ENCODE results near the gene C11orf71. TPM values are rescaled to one million over a fixed set of nuclear protein-coding genes. Genes with fewer than 3 reads are reported as not detected.
A peak's percentile ranks its signal among the peaks of the same experiment; 100 is the strongest.

Gene C11orf71
- total and polyA plus RNA-seq, 9 of the 15 experiments (the other 6 are each of a cell fraction or from before 2014, with no cell fraction given), result 2.9 to 15.1 (median 9.1) TPM

DNA sequence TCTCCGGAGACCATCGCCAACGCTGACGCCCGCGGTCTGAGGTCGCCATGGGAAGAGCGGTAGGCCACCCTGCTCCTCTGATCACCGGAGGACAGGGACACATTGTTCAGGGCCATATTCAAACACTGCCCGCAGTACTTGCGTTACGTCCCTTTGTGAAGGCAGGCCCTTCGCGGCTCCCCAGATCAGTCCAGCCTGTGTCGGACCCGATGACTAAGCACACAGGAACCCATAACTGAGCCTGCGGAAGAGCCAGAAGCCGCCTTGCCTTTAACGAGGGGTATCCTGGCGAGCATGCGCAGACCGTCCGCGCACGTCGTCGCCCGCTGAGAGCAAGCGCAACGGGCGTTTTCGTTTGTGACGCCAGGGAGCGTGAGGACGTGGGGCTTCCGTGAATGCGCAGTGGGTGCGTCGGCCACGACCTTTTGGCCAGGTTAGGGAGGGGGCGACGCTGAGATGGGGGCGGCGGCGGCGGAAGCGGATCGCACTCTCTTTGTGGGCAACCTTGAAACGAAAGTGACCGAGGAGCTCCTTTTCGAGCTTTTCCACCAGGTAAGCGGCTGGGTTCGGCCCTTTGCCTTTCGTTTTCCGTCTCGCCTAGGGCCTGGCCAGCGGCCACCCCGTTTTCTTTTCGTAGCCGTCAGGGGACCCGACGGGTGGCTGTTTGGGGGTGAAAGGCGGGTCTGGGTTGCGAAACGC is at the start of gene C11orf71, which contains the start of gene RBM7 (continued):
- TF ChIP-seq ZNF253 (CRISPR knock-in tag; conservative IDR thresholded peaks at IDR 0.05), result no peak
- TF ChIP-seq, protein P1, sequence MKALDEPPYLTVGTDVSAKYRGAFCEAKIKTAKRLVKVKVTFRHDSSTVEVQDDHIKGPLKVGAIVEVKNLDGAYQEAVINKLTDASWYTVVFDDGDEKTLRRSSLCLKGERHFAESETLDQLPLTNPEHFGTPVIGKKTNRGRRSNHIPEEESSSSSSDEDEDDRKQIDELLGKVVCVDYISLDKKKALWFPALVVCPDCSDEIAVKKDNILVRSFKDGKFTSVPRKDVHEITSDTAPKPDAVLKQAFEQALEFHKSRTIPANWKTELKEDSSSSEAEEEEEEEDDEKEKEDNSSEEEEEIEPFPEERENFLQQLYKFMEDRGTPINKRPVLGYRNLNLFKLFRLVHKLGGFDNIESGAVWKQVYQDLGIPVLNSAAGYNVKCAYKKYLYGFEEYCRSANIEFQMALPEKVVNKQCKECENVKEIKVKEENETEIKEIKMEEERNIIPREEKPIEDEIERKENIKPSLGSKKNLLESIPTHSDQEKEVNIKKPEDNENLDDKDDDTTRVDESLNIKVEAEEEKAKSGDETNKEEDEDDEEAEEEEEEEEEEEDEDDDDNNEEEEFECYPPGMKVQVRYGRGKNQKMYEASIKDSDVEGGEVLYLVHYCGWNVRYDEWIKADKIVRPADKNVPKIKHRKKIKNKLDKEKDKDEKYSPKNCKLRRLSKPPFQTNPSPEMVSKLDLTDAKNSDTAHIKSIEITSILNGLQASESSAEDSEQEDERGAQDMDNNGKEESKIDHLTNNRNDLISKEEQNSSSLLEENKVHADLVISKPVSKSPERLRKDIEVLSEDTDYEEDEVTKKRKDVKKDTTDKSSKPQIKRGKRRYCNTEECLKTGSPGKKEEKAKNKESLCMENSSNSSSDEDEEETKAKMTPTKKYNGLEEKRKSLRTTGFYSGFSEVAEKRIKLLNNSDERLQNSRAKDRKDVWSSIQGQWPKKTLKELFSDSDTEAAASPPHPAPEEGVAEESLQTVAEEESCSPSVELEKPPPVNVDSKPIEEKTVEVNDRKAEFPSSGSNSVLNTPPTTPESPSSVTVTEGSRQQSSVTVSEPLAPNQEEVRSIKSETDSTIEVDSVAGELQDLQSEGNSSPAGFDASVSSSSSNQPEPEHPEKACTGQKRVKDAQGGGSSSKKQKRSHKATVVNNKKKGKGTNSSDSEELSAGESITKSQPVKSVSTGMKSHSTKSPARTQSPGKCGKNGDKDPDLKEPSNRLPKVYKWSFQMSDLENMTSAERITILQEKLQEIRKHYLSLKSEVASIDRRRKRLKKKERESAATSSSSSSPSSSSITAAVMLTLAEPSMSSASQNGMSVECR (CRISPR knock-in tag; IDR thresholded peaks at IDR 0.05), result peak; percentile 71; the same call in 1 of the 2 replicates
- TF ChIP-seq NFXL1 (CRISPR knock-in tag; IDR thresholded peaks at IDR 0.05), result no peak
- TF ChIP-seq ZSCAN32 (CRISPR knock-in tag; IDR thresholded peaks at IDR 0.05), result 0 out of 2 replicates have a peak, but pooled peaks have one; percentile 25
- TF ChIP-seq YBX1 (IDR thresholded peaks at IDR 0.05), result no peak
- peak; percentile 76 for TF ChIP-seq HDAC2 (IDR thresholded peaks at IDR 0.05)
- peak; percentile 75 for TF ChIP-seq FIP1L1 (IDR thresholded peaks at IDR 0.05; ENCODE audit: low read depth, low read length, poor library complexity, severe bottlenecking)
- TF ChIP-seq ARID2 (IDR thresholded peaks at IDR 0.05), result no peak
- TF ChIP-seq TCF7 (IDR thresholded peaks at IDR 0.05; ENCODE audit: borderline replicate concordance), result no peak
- TF ChIP-seq KDM1A (IDR thresholded peaks at IDR 0.05), result no peak
- no peak for TF ChIP-seq KDM2B (CRISPR knock-in tag; IDR thresholded peaks at IDR 0.05)
- 0 out of 2 replicates have a peak, but pooled peaks have one; percentile 23 for TF ChIP-seq ZNF764 (CRISPR knock-in tag; IDR thresholded peaks at IDR 0.05; ENCODE audit: low read depth)
- TF ChIP-seq ZBTB7A (IDR thresholded peaks at IDR 0.05; ENCODE audit: borderline replicate concordance, control insufficient read depth, low read depth, low read length), result peak; percentile 91
- TF ChIP-seq ZNF224 (CRISPR knock-in tag; IDR thresholded peaks at IDR 0.05), result no peak
- TF ChIP-seq, protein P2, sequence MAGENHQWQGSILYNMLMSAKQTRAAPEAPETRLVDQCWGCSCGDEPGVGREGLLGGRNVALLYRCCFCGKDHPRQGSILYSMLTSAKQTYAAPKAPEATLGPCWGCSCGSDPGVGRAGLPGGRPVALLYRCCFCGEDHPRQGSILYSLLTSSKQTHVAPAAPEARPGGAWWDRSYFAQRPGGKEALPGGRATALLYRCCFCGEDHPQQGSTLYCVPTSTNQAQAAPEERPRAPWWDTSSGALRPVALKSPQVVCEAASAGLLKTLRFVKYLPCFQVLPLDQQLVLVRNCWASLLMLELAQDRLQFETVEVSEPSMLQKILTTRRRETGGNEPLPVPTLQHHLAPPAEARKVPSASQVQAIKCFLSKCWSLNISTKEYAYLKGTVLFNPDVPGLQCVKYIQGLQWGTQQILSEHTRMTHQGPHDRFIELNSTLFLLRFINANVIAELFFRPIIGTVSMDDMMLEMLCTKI (IDR thresholded peaks at IDR 0.05; ENCODE audit: partially characterized antibody), result no peak
- no peak for TF ChIP-seq ZNF717 (CRISPR knock-in tag; IDR thresholded peaks at IDR 0.05)
- TF ChIP-seq NR1H2 (CRISPR knock-in tag; IDR thresholded peaks at IDR 0.05), result 0 out of 2 replicates have a peak, but pooled peaks have one; percentile 35
- peak; percentile 89 for TF ChIP-seq EP400 (IDR thresholded peaks at IDR 0.05)
- TF ChIP-seq STAT5A (IDR thresholded peaks at IDR 0.05; ENCODE audit: borderline replicate concordance, low read length), result no peak; the same call in 1 of the 2 replicates
- TF ChIP-seq MIER1 (IDR thresholded peaks at IDR 0.05; ENCODE audit: low read depth), result no peak
- TF ChIP-seq CEBPB (tag; IDR thresholded peaks at IDR 0.05), result peak; percentile 99
- TF ChIP-seq, protein P3, sequence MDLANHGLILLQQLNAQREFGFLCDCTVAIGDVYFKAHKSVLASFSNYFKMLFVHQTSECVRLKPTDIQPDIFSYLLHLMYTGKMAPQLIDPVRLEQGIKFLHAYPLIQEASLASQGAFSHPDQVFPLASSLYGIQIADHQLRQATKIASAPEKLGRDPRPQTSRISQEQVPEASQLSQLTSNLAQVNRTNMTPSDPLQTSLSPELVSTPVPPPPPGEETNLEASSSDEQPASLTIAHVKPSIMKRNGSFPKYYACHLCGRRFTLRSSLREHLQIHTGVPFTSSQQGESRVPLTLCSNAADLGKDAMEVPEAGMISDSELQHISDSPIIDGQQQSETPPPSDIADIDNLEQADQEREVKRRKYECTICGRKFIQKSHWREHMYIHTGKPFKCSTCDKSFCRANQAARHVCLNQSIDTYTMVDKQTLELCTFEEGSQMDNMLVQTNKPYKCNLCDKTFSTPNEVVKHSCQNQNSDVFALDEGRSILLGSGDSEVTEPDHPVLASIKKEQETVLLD (IDR thresholded peaks at IDR 0.05), result peak; percentile 99
